DND-41 (cell line): ENCODE data around the gene C10orf95.

Experiments used
- ATAC-seq: fragments of 200-7000 bp; cut with Tn5 transposase; 3 replicates; pipeline ENCODE4 v1.9.1; 2021; ENCODE audit warnings: low read depth; ENCODE audit not compliant: insufficient read depth
- DNase-seq: peaks from one replicate; pipeline ENCODE4 v3.0.0-alpha.2; 2020
- H2AFZ ChIP-seq: 2 replicates; pipeline ENCODE4 v1.6.0; 2012; ENCODE audit warnings: low read depth, low read length
- H3K27ac ChIP-seq: 2 replicates; pipeline ENCODE4 v1.5.1; 2012; ENCODE audit warnings: low read length, inconsistent platforms
- H3K27me3 ChIP-seq: fragments of 200-600 bp; sonication (generic); 2 replicates; pipeline ENCODE4 v1.6.0; 2012; ENCODE audit warnings: low read length, mild to moderate bottlenecking, inconsistent platforms; ENCODE audit not compliant: insufficient read depth, poor library complexity
- H3K36me3 ChIP-seq: 2 replicates; pipeline ENCODE4 v1.5.1; 2012; ENCODE audit warnings: low read length, inconsistent platforms; ENCODE audit not compliant: insufficient read depth
- H3K4me1 ChIP-seq: 2 replicates; pipeline ENCODE4 v1.5.1; 2012; ENCODE audit warnings: mild to moderate bottlenecking, low read length; ENCODE audit not compliant: insufficient read depth
- H3K4me2 ChIP-seq: 2 replicates; pipeline ENCODE4 v1.6.0; 2012; ENCODE audit warnings: mild to moderate bottlenecking, moderate library complexity, low read length, inconsistent platforms; ENCODE audit not compliant: insufficient read depth
- H3K4me3 ChIP-seq, 2 experiments: fragments of 200-600 bp in 1 of 2; shearing (Covaris generic) in 1 of 2; 2 replicates each; pipeline ENCODE4 v1.5.1; 2012 to 2016; ENCODE audit warnings: inconsistent platforms in 2 of 2, low read length in 2 of 2, mild to moderate bottlenecking in 2 of 2, low read depth in 1 of 2, moderate library complexity in 1 of 2
- H3K79me2 ChIP-seq: 2 replicates; pipeline ENCODE4 v1.6.0; 2012; ENCODE audit warnings: low read length, inconsistent platforms; ENCODE audit not compliant: insufficient read depth
- H3K9ac ChIP-seq: 2 replicates; pipeline ENCODE4 v1.6.0; 2012; ENCODE audit warnings: low read depth, mild to moderate bottlenecking, inconsistent platforms, low read length, moderate library complexity
- H3K9me3 ChIP-seq: 2 replicates; pipeline ENCODE4 v1.5.1; 2012; ENCODE audit warnings: low read length, moderate library complexity, mild to moderate bottlenecking, inconsistent platforms; ENCODE audit not compliant: insufficient read depth, severe bottlenecking
- H4K20me1 ChIP-seq: 2 replicates; pipeline ENCODE4 v1.6.0; 2012; ENCODE audit warnings: low read length; ENCODE audit not compliant: insufficient read depth
- EZH2 ChIP-seq: IDR thresholded peaks from 3 replicates; pipeline ENCODE4 v1.6.1; 2012; ENCODE audit warnings: borderline replicate concordance, low read depth, mild to moderate bottlenecking, moderate library complexity, low read length, inconsistent platforms; ENCODE audit not compliant: severe bottlenecking
- TF ChIP-seq, protein P1 (sequence below): IDR thresholded peaks from 2 replicates; pipeline ENCODE4 v1.5.1; 2012; ENCODE audit warnings: borderline replicate concordance, low read length, moderate library complexity, mild to moderate bottlenecking; ENCODE audit not compliant: poor library complexity, severe bottlenecking; ENCODE audit errors: extremely low read depth

Gene C10orf95

DNA sequence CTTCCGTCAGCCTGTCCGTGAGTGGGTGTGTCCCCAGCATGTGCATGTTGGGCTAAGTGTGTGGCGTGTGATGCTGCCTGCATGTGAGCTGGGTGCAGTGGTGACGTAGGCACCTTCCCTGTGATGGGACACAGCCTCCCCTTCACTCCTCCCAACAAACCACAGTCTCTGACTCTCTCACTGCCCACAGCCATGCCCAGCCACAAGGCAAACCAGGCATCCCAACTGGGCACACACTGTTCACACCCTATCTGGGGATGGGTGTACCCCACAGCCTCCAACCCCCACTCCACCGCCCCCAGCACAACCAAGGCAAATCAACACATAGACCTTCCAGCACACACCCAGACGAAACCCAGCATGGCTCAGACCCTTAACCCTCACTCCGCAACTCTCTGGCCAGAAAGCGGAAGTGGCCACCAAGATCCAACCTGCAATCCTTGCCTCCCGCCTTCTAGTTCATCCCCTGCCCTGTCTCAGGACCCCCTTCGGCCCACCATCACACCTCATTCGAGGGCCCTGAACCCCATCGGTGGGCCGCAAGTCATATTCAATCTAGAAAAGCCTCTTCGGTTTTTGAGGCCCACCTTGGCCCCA, 43.1 kb downstream of the C10orf95 start:
- H3K9me3 ChIP-seq, result no peaks in the 10 kb centered on the region
- H3K36me3 ChIP-seq, result no peaks in the 10 kb centered on the region
- H3K4me1 ChIP-seq, result peaks cover 10% of the 10 kb centered on the region
- H3K9ac ChIP-seq, result no peak overlapping the region; the same call in 1 of the 2 replicates
- H3K4me3 ChIP-seq, result no peak overlapping the region
- H2AFZ ChIP-seq, result no peak overlapping the region
- H4K20me1 ChIP-seq, result peaks cover 6% of the 10 kb centered on the region
- peaks cover 35% of the 10 kb centered on the region for H3K27me3 ChIP-seq
- ATAC-seq (no peak), DNase-seq (no peak)
- no peak overlapping the region for H3K27ac ChIP-seq
- no peaks in the 10 kb centered on the region for H3K79me2 ChIP-seq
- TF ChIP-seq EZH2, result no peak
- TF ChIP-seq, protein P1, sequence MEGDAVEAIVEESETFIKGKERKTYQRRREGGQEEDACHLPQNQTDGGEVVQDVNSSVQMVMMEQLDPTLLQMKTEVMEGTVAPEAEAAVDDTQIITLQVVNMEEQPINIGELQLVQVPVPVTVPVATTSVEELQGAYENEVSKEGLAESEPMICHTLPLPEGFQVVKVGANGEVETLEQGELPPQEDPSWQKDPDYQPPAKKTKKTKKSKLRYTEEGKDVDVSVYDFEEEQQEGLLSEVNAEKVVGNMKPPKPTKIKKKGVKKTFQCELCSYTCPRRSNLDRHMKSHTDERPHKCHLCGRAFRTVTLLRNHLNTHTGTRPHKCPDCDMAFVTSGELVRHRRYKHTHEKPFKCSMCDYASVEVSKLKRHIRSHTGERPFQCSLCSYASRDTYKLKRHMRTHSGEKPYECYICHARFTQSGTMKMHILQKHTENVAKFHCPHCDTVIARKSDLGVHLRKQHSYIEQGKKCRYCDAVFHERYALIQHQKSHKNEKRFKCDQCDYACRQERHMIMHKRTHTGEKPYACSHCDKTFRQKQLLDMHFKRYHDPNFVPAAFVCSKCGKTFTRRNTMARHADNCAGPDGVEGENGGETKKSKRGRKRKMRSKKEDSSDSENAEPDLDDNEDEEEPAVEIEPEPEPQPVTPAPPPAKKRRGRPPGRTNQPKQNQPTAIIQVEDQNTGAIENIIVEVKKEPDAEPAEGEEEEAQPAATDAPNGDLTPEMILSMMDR, result no peak
- peak overlapping the region; percentile 59 for H3K4me2 ChIP-seq

DNA sequence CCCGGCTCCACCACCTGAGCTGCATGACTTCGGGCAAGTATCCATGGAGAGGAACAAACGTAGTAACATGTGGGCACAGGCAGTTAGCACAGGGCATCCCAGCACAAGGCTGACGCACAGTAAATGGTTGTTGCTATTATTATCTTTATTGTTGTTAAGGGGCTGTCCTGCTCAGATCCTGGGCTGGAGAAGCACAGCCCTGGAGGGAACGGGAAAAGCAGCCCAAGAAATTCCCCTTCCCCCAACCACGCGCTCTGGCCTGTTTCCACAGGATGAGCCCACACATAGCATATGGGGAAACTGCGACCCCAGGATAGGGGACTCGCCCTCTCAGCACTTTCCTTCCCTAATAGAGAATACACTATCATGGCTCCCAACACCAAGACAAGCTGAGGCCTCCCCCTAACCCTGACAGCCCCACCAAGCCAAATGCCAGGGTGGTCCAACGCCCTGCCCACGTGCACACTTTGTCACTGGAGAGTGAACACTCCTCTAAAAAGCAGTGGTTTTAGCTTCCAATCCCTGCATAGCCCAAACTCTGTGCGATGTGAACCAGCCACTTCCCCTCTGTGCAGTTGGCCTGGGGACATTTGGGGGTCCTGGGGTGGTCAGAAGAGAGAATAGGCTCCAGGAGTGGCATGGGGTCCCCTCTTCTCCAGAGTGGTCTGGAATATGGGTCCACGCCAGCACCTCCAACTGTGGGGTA, 43.8 kb downstream of the C10orf95 start:
- DNase-seq, result no peak
- no peak overlapping the region for H2AFZ ChIP-seq

DNA sequence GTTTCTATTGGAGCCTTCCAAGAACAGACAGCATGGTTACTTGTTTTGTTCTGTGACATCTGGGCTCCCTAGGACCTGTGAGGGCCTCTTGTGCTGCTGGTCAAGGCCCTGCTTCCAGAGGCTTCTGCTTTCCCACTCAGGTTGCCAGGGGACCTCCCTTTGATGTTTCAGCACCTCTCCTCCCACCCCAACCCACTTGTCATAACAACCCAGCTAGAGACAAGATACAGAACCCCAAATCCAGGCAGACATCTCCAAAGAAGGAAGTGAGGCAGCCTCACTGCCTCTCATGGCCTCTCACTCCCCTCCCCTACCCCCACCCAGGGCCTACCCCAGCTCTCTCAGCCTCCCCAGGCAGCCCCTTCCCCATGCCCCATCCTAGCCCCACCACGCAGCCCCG, 44.5 kb downstream of the C10orf95 start:
- H2AFZ ChIP-seq, result no peak overlapping the region
- H3K27me3 ChIP-seq, result peaks cover 35% of the 10 kb centered on the region
- no peaks in the 10 kb centered on the region for H3K9me3 ChIP-seq
- TF ChIP-seq, protein P1, result no peak
- no peak for TF ChIP-seq EZH2
- H3K79me2 ChIP-seq, result no peaks in the 10 kb centered on the region
- H4K20me1 ChIP-seq, result peaks cover 6% of the 10 kb centered on the region
- ATAC-seq, result no peak
- no peaks in the 10 kb centered on the region for H3K36me3 ChIP-seq
- no peak overlapping the region for H3K4me3 ChIP-seq
- DNase-seq, result no peak
- no peak overlapping the region for H3K9ac ChIP-seq
- no peak overlapping the region for H3K27ac ChIP-seq
- H3K4me1 ChIP-seq, result peaks cover 10% of the 10 kb centered on the region
- H3K4me2 ChIP-seq, result no peak overlapping the region

More for the DNA sequence above, 43.8 kb downstream of the C10orf95 start:
- Histone ChIP-seq H3K4me1 (peaks cover 10% of the 10 kb centered on the region), H3K4me3 (no peak overlapping the region), H3K9ac (no peak overlapping the region), H3K27me3 (peaks cover 35% of the 10 kb centered on the region), H3K36me3 (no peaks in the 10 kb centered on the region), H3K9me3 (no peaks in the 10 kb centered on the region), H4K20me1 (peaks cover 6% of the 10 kb centered on the region), H3K79me2 (no peaks in the 10 kb centered on the region), H3K27ac (no peak overlapping the region), H3K4me2 (no peak overlapping the region)
- TF ChIP-seq, protein P1, result no peak
- TF ChIP-seq EZH2, result no peak
- no peak for ATAC-seq
